MM.1S (cell line): ENCODE measurements around the gene REEP2.

Experiments used
- EZH2 ChIP-seq: fragments of 300-600 bp; sonication (generic); optimal IDR thresholded peaks from 2 replicates; pipeline ENCODE3; 2017; ENCODE audit warnings: low read depth, mild to moderate bottlenecking, antibody characterized with exemption, low read length, mixed read lengths
- EZH2phosphoT487 ChIP-seq: fragments of 300-600 bp; sonication (generic); IDR thresholded peaks from 2 replicates; pipeline ENCODE4 v1.6.1; 2018; ENCODE audit warnings: antibody characterized with exemption, low read length
- TF ChIP-seq, protein P1 (sequence below): fragments of 300-600 bp; sonication (generic); IDR thresholded peaks from 2 replicates; pipeline ENCODE4 v1.5.1; 2016; ENCODE audit warnings: antibody characterized with exemption, low read length, mixed read lengths

- no peak for TF ChIP-seq EZH2
- TF ChIP-seq, protein P1, sequence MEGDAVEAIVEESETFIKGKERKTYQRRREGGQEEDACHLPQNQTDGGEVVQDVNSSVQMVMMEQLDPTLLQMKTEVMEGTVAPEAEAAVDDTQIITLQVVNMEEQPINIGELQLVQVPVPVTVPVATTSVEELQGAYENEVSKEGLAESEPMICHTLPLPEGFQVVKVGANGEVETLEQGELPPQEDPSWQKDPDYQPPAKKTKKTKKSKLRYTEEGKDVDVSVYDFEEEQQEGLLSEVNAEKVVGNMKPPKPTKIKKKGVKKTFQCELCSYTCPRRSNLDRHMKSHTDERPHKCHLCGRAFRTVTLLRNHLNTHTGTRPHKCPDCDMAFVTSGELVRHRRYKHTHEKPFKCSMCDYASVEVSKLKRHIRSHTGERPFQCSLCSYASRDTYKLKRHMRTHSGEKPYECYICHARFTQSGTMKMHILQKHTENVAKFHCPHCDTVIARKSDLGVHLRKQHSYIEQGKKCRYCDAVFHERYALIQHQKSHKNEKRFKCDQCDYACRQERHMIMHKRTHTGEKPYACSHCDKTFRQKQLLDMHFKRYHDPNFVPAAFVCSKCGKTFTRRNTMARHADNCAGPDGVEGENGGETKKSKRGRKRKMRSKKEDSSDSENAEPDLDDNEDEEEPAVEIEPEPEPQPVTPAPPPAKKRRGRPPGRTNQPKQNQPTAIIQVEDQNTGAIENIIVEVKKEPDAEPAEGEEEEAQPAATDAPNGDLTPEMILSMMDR: no peak
- no peak for TF ChIP-seq EZH2phosphoT487
Observed at GRCh38 chr5:138438003-138438723, 694 bp upstream of the REEP2 start.
